Smooth muscle cell (in vitro differentiated cells): ENCODE results near the gene PMP22. TPM values are rescaled to one million over a fixed set of nuclear protein-coding genes. Genes with fewer than 3 reads are reported as not detected.

Source experiments
- DNase-seq: peaks from one replicate; lab custom pipeline; 2025; ENCODE audit not compliant: unreplicated experiment; lab: John Stamatoyannopoulos, UW
- H2AFZ ChIP-seq: fragments of 200-600 bp; sonication (generic); 2 replicates; pipeline ENCODE4 v1.6.0; 2016; ENCODE audit warnings: antibody characterized with exemption, low read depth, mild to moderate bottlenecking
- H3F3A ChIP-seq: fragments of 200-600 bp; sonication (generic); 2 replicates; pipeline ENCODE4 v1.6.0; 2017; ENCODE audit warnings: antibody characterized with exemption, low read depth
- H3K27ac ChIP-seq: fragments of 200-600 bp; sonication (generic); 2 replicates; pipeline ENCODE4 v1.5.1; 2016; ENCODE audit warnings: low read depth, mild to moderate bottlenecking
- H3K27me3 ChIP-seq: fragments of 200-600 bp; sonication (generic); 2 replicates; pipeline ENCODE4 v1.6.1; 2016; ENCODE audit warnings: low read depth, mild to moderate bottlenecking
- H3K36me3 ChIP-seq: fragments of 200-600 bp; sonication (generic); 2 replicates; pipeline ENCODE4 v1.5.1; 2016; ENCODE audit warnings: low read depth
- H3K4me1 ChIP-seq: fragments of 200-600 bp; sonication (generic); 2 replicates; pipeline ENCODE4 v1.5.1; 2016; ENCODE audit warnings: low read depth
- H3K4me2 ChIP-seq: fragments of 200-600 bp; sonication (generic); 2 replicates; pipeline ENCODE4 v1.6.0; 2016; ENCODE audit warnings: mild to moderate bottlenecking
- H3K4me3 ChIP-seq: fragments of 200-600 bp; sonication (generic); 2 replicates; pipeline ENCODE4 v1.5.1; 2016; ENCODE audit warnings: mild to moderate bottlenecking
- H3K79me2 ChIP-seq: fragments of 200-600 bp; sonication (generic); 2 replicates; pipeline ENCODE4 v1.6.0; 2016; ENCODE audit warnings: low read depth, mild to moderate bottlenecking
- H3K9ac ChIP-seq: fragments of 200-600 bp; sonication (generic); 2 replicates; pipeline ENCODE4 v1.6.0; 2016; ENCODE audit warnings: low read depth
- H3K9me3 ChIP-seq: fragments of 200-600 bp; sonication (generic); replicated peaks from 2 replicates; pipeline ENCODE4 v1.5.1; 2016; ENCODE audit warnings: low read depth
- H4K20me1 ChIP-seq: fragments of 200-600 bp; sonication (generic); 2 replicates; pipeline ENCODE4 v1.6.0; 2016; ENCODE audit warnings: low read depth
- CTCF ChIP-seq: fragments of 200-600 bp; sonication (generic); IDR thresholded peaks from 2 replicates; pipeline ENCODE4 v1.5.1; 2017; ENCODE audit warnings: borderline replicate concordance, mild to moderate bottlenecking, antibody characterized with exemption; ENCODE audit not compliant: insufficient read depth, poor library complexity, severe bottlenecking
- WGBS: methylation state at CpG from one replicate; pipeline ENCODE4 v1.1.7; 2016; ENCODE audit warnings: low lambda C conversion rate; 5-methylcytosine and 5-hydroxymethylcytosine counted together
- polyA plus RNA-seq: library from polyadenylated mRNA; unstranded; fragments of >200 nt; fragmentation: Nextera tagmentation; extraction: Ambion mirVana; gene quantifications from 2 replicates; pipeline ENCODE4 v1.2.1, GENCODE V29; 2016
- total RNA-seq: library from RNA; depleted of rRNA; stranded (reverse); fragments of >200 nt; gene quantifications from 2 replicates; pipeline ENCODE4 v1.2.3, GENCODE V29; 2014

Gene PMP22
- total and polyA plus RNA-seq, 2 experiments from 2014 or later: 39.6 to 69.5 TPM

DNA sequence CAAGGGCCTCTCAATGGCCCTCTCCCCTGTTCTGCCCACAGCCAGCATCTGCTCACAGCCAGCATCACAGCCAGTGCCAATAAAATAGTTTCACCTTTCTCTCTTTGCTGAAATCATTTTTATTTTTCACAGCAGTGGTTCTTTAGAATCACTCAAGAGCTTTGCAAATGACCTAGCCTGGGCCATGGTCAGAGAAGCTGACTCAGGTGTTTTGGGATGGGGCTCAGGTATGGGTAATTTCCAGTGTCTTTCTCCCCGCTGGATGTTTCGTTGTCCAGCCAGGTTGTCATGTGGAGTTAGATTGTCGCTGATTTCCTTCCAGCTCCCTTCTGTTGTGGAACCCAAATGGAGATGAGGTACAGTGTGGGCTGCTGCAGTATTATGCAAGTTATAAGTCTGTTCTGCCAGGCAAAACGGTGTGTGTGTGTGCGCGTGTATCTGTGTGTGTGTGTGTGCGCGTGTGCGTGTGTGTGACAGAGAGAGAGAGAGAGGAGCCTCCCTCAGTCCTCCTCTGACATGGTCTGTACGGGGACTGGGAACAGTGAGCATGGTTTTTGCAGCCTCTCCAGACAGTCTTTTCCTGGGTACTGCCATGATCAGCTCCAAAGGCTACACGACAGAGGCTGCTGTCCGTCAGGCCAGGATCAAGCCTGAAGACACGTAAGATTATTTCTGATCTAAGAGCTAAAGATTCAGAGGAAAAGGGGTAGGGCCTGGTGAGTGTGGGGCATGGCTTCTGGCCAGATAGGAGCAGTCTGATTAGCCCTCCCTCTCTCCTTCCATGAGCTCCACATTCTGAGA, 1.4 kb upstream of the PMP22 start:
- Histone ChIP-seq H3K9ac (no peak overlapping the region), H3K79me2 (no peaks in the 10 kb centered on the region), H3K4me1 (peaks cover 3% of the 10 kb centered on the region), H3K36me3 (no peaks in the 10 kb centered on the region), H3K27me3 (peaks cover 15% of the 10 kb centered on the region), H3K4me2 (no peak overlapping the region), H3K27ac (no peak overlapping the region), H4K20me1 (no peaks in the 10 kb centered on the region), H3K4me3 (no peak overlapping the region), H3K9me3 (no peaks in the 10 kb centered on the region), H2AFZ (no peak overlapping the region), H3F3A (peaks cover 10% of the 10 kb centered on the region)
- WGBS: 80% methylated on average over 13 of the region's 13 CpGs
- no peak for TF ChIP-seq CTCF
- DNase-seq: no peak

DNA sequence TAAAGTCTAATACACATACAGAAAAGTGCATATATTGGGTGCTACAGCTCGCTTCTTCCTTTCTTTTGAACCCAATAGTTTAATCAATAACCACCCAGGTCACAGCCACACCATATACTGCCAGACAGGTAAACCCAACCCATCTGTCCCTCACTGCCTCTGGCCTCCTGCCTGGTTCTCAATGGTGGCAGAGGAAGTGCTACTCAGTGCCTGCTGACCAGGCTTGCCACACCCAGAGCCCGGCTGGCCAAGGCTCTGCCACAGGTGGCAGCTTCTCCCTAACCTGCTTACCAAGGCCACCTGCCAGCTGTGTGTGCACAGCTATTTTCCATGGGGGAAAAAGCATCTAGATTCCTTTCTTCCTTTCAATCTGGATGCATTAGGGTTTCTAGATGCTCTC, 584 bp downstream of the PMP22 start:
- Histone ChIP-seq H3K79me2 (peaks cover 6% of the 10 kb centered on the region), H3K4me3 (no peak overlapping the region), H3K4me1 (peaks cover 6% of the 10 kb centered on the region), H3K27me3 (peaks cover 15% of the 10 kb centered on the region), H2AFZ (no peak overlapping the region), H3K9ac (no peak overlapping the region), H3K36me3 (no peaks in the 10 kb centered on the region), H3K27ac (no peak overlapping the region), H3K4me2 (no peak overlapping the region), H4K20me1 (no peaks in the 10 kb centered on the region), H3K9me3 (no peaks in the 10 kb centered on the region), H3F3A (peaks cover 6% of the 10 kb centered on the region)
- 97% methylated on average over 2 of the region's 2 CpGs for WGBS
- no peak for TF ChIP-seq CTCF
- DNase-seq: no peak

DNA sequence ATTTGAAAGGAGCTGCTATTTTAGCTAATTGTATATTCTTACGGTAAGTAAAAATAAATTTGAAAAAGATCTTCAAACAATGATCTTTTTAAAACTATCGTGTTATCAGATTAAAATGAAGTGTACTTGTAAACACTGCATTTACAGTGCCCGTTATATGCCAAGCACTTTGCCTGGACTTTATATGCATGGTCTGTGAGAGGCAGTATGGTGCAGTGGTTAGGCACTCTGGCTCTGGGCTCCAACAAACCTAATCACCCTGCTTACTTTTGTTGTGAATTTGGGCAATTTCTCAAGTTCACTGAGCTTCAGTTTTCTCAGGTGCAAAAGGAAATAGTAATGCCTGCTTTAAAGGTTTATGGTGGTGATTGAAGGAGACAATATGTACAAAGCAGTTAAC, 1.4 kb downstream of the PMP22 start:
- no peaks in the 10 kb centered on the region for H4K20me1 ChIP-seq
- H3K27ac ChIP-seq: no peak overlapping the region

More for the DNA sequence above, 1.4 kb downstream of the PMP22 start:
- Histone ChIP-seq H3K4me1 (peaks cover 6% of the 10 kb centered on the region), H3K36me3 (no peaks in the 10 kb centered on the region), H3K4me2 (peak overlapping the region; percentile 99), H2AFZ (no peak overlapping the region), H3K9ac (no peak overlapping the region), H3F3A (peaks cover 4% of the 10 kb centered on the region), H3K27me3 (peaks cover 15% of the 10 kb centered on the region), H3K4me3 (peak overlapping the region; percentile 81), H3K9me3 (no peaks in the 10 kb centered on the region), H3K79me2 (peaks cover 15% of the 10 kb centered on the region)
- WGBS: 69% methylated on average over 3 of the region's 3 CpGs
- TF ChIP-seq CTCF: no peak
- DNase-seq: no peak
